Measurements from ENCODE around the gene NEURL1B.

GRCh38 chr5:172642486-172642885, 1.4 kb downstream of the NEURL1B start:
- TF ChIP-seq CTCF (IDR thresholded peaks at IDR 0.05) (no peak), EP300 (IDR thresholded peaks at IDR 0.05; ENCODE audit: borderline replicate concordance in 1 of 2, low read depth in 1 of 2, low read length in 1 of 2) (no peak), ZBTB33 (IDR thresholded peaks at IDR 0.05; ENCODE audit: borderline replicate concordance, low read depth) (no peak), RFX5 (IDR thresholded peaks at IDR 0.05; ENCODE audit: low read length) (no peak), NRF1 (IDR thresholded peaks at IDR 0.05; ENCODE audit: low read depth, low read length) (no peak)
